Measurements from ENCODE around the gene EOLA1.
"Not testable (repeated sequence)": the region's sequence is repeated elsewhere in the genome, so short reads cannot be mapped to it uniquely, and the experiment has no call there.

The EOLA1 gene

DNA sequence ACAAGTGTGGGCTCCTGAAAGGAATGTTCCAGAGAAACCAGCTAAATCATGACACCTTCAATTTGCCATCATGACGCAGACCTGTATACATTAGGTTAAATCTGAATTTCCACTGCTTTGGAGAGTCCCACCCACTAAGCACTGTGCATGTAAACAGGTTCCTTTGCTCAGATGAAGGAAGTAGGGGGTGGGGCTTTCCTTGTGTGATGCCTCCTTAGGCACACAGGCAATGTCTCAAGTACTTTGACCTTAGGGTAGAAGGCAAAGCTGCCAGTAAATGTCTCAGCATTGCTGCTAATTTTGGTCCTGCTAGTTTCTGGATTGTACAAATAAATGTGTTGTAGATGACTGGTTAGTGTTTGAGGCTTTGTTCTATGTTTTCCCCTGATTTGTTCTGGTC is 6.2 kb downstream of the EOLA1 start:
- not testable (repeated sequence) for DNase-seq

DNA sequence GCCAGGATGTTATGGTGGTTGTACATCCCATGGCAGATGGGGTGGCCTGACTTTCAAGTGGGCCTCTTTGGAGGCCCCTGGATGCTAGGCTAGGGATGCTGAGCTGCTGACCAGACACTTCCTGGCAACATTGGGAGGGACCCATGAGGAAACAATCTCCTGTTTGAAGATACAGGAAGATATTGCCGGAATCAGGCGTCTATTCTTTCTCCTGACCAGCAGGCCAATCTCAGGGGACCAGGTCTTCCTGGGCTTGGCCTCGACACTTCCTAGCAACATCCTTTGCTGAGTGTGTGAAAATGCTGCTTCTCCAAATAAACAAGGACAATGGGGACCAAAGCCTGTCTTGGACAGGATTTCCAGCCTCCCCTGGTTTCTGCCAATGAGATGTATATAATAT is 7.0 kb downstream of the EOLA1 start:
- not testable (repeated sequence) for DNase-seq

DNA sequence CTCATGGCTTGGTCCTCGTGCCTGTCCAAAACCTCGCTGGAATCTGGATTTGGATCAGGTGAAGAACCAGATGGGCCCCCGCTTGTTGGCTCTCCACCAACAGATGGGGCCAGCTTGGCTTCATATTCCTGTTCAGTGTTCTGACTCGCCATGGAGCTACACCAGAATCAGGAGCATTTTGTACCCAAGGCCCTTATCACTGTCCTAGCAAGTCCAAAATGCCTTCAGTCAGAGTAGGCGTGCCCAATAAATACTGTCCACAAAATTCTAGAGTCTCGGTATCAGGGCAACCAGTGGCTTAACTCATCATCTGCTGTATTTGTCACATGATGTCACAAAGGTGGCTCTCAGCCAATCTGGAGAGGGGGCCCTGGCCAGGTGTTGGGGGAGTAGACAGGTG is 8.9 kb downstream of the EOLA1 start, which contains the start of gene HSFX3:
TSS of gene HSFX3 (minus strand) at position 224 of the 400 bp plus-strand sequence. CDS start at position 152, 72 bp downstream.
- not testable (repeated sequence) for DNase-seq

DNA sequence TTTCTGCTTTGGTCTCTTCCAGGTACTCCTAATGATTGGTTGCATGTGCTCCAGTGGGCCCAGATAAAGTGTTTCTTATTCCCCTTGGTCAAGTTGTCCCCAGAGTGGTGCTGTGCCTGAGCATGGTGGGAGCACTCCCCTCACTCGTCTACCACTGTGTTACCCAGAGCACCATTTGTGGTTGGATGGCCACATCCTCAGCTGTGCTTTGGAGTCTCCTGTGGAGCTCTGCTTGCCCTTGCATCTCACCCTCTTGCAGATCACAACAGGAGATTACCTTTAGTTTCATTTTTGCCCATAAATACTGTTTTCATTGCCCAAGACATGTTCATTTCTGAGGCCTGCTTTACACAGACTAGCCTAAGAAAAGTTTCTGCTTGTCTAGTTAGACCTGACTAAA is 9.6 kb downstream of the EOLA1 start:
- not testable (repeated sequence) for DNase-seq

DNA sequence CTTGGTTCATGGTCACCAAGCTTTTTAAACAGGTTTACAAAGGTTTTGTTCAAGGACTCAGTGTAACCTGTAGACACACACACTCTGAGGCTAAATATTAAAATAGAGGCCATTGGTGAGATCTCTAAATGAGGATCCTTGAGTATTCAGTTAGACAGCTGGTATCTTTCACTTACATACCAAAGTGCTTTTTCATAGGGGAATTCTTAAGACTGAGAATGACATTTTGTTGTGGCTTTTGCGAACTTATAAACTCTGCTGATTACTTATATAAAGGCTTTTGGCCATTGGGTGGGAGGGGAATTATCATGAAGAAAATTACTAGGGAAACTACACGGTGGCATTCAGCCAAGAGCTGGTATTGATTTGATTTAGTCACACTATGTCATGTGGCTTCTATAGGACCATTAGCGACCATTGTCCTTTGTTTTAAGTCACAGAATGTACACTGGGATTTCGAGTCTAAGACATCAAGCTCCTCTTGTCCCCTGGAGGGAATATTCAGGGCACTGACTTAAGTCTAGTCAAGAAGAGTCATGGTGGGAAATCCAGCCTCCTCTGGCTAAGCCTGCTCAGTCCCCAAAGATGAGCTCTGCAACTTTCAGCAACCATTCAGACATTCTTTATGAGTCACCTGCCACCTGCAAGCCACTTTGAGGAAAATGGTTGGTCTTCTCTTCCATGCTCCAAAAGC is 10.6 kb downstream of the EOLA1 start:
- DNase-seq: not testable (repeated sequence)

DNA sequence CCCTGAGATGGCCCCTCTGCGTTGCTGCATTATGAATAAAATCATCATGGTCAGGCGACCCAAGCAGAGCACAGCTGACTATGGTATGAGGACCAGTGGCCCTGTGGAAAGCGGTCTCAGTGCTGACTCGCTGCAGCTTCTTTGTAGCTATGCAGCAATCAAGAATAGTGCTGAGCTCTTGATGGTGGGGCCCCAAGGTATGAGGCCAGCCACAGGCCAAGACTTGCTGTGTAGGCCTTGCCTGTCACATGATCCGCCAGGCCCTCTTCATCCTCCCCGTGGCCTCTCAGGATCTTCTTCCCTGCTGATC is 11.1 kb downstream of the EOLA1 start:
- not testable (repeated sequence) for DNase-seq

DNA sequence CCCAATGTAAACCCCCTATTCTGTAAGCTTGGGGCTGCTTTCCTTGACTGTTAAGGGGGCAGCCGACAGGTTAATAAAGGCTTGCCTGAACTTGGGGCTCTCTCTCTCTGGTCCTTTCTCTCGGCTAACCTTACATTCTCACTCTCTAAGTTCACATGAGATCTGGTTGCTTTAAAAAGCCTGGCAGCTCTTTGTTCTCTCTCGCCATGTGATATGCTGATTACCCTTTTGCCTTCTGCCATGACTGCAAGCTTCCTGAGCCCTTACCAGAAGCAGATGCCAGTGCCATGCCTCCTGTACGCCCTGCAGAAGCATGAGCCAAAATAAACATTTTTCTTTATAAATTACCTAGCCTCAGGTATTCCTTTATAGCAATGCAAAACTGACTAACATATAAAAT is 14.4 kb downstream of the EOLA1 start:
- not testable (repeated sequence) for DNase-seq

DNA sequence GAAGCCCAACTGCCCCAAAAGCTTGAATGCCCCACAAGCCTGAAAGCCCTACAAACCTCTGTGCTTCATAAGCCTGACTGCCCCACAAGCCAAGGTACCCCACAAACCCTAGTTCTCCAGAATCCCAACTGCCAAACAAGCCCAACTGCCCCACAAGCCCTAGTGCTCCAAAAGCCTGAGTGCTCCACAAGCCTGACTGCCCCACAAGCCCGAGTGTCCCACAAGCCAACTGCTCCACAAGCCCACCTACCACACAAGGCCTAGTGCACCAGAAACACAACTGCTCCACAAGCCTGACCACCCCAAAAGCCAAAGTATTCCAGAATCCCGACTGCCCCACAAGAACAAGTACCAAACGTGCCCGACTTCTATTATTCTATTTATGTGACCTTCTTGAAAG is 22.5 kb downstream of the EOLA1 start:
- no peak for DNase-seq

DNA sequence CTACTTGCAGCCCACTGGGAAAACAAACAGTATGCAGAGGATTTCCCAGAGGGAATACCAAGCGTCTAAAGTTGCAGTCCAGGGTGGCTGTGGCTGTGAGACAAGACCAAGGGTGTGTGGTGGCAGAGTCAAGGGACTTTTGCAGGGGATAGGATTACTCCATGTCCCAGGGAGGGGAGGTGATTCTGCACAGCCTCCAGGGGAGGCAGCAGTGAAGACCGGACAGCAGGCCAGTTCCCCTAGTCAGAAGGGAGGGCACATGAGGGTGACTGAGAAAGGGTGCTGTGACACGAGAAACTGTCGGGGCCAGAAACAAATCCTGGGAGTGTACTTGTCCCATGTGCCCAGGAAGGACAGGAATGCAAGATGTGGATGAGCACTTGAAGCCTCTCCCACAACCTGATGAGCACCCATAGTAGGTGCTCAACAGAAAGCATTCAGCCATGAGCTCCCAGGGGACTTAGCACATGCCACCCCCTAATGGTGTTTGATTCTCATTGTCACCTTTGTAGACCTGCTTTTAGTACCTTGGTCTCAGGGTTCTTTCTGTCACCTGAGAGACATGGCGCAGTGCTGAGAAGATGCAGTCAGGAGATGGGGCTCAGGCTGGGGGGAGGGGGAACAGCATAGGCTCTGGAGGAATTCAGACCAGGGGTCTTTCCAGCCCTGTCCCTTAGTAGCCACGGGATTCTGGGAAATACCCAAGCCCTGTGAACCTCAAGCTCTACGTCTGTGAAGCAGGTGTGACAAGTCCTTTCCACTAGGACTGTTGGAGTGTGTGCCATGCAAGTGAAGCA is 27.0 kb downstream of the EOLA1 start:
- no peak for DNase-seq

DNA sequence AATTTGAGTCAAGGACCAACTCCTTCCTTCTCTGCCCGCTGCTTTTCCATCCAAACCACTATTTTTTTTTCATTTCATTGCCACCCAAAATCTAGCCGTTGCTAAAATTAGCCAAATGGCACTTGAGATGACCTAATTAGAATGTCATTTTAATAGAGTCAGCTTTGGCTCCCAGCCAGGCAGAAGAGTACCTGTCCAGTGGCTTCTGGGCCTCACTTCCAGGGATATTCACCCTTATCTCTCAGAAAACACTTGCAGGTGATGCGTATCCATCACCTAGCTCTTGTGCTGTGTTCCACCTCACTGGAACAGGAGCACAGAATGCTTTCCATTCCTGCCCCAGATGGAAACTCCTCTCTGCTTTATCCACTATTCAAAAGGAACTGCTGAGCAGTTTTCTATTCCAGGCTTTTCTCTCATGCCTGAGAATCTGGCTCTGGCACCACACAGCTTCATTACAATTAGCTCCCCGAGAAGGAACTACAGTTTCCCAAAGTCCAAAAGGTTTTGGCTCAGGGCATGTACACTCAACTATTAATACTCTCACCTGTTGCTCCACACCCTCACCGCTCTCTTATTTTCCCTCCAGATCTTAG is 28.0 kb downstream of the EOLA1 start:
- no peak for DNase-seq

DNA sequence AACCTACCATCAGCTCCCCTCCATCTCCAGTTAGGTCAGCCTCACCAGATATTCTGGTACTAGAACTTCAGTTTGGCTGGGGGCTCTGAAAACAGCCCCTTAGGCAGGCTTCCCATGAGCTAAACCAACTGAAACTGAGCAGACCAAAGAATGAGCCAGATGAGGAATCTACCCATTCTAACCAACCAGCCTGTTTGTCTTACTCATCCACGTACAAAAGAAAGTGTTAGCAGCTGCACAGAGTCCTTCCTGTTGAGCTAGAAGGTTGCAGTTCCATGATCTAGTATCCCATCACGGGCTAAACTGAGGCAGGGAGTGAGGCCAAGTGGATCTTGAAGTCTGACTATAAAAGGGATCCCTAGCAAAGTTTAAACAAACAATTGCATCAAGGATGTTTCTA is 29.0 kb downstream of the EOLA1 start:
- no peak for DNase-seq

DNA sequence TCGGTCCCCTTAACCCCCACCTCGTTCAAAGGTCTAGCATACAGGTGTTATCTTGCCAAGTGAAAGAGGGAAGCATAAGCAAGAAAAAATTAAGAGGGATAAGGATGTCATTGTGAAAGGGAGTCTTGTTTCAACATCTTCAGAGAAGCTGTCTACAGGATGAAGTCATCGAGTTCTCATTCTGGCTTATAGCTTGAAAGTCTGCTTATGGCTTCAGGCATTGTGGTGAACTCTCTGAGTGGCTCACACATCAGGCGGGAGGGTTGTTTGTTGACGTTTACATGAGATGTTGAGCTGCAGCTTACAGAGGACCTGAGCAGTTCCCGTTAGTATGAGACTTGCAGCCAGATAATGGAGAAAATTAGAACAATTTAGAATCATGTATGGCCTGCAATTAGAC is 29.9 kb downstream of the EOLA1 start:
- no peak for DNase-seq

DNA sequence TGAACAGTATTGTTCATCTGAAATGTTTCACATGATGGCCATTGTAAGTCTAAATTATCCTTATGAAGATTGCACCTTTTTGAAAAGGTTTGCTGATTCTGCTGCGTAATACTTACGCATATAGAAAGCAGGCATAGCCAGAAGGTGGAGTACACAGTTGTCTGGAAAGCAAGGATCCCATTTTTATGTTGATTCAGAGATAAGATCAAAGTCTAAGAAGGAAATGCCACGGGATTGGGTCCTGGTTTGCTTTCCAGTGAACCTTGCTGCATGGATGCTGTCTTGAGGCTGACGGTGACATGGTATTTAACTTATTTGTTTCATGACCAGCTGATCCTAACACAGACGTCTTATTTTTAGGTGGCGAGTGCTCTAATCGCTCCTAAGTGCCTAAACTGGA is 31.0 kb downstream of the EOLA1 start:
- DNase-seq: no peak

DNA sequence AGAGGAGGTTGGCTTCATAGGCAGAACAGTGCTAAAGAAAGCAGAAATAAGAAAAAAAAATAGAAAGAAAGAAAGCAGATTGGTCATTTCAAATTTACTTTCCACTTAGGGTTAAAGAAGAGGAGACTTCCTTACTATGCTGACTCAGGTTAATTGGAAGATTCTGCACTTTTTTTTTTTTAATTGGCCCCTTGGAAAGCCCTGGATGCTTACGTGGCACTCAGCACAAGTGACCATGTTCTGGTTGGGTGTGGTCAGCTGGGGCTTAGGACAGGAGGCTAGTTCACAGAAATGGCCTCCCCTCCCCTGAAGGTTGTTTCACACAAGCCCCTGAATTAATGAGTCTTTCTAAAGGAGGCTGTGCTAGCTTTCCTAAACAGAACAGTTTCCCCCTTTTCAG is 31.9 kb downstream of the EOLA1 start:
- no peak for DNase-seq

DNA sequence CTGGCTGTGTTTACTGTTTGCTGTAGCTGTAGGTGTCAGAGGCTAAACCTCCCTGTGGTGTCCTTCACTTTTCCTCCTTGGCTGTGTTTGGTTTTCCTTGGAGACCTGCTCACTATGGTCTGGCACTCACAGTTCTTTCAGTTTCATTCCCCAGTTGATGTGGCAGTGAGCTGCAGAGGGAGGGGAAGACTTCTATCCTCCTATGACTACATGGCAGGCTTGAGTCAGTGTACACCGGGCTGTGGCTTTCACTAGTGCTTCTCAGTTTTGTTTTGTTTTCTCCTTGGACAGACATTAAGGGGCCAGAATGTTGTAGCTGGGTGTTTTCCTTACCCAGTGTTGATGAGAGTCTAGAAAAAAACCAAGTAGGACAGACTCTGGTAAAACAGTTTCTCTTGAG is 32.6 kb downstream of the EOLA1 start:
- DNase-seq: not testable (repeated sequence)

DNA sequence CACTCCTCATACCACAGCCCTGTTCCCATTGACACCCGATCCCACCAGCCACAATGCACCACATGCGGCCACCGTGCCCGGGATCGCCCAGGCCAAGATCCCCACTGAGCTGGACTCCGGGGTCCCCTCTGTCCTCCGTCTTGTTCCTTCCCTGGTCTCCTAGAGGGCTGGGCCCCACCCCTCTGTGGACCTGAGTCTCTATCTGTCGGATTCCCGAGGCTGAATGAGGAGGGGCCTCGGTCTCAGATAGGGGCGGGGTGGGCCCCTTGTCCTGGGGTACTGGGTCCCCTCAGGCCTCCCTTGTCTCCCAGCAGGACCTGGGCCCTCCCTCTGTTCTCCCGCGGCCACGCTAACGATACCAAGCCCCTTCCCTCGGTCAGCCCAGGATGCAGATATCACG is 44.8 kb downstream of the EOLA1 start:
- not testable (repeated sequence) for DNase-seq

DNA sequence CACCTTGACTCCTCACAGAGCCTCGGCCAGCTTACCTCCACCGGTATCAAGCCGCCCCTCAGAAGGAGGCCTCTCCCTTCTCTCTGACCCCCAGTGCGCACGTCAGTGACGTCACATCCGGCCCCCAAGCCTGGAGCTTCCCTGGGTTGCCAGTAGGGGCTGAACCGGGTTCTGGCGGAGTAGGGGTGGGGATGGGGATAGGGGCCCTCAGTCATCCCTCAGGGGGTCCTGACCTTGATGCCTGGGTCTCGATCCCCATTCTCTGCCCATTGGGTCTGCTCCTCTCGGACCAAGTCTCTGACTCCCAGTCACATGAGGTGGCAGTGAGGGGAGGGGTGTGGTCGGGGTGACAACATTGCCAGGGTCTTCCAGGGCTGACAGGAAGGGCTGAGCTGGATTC is 46.5 kb downstream of the EOLA1 start, which contains the start of gene MAGEA9B:
TSS of gene MAGEA9B (minus strand) at position 101 of the 400 bp plus-strand sequence. CDS start 4,280 bp downstream, outside the sequence.
- DNase-seq: not testable (repeated sequence)

DNA sequence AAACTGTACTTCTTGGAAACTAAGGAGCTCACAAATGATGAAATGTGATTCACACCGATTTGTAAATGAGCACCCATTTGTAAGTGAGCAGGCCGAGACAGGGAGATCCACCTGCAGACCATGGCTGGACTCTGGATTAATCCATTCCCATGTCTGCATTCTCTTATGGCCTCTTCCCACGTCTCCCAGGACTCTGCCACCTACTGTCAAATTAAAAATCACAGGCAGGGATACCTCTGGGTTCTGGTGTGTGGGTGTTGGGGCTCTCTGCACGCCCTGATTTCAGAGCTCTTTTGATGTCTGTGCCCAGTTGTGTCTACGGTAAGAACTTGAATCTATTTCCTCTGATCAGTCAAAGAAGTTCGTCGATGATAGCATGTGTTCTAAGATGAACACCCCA is 50.2 kb downstream of the EOLA1 start:
- DNase-seq: not testable (repeated sequence)

DNA sequence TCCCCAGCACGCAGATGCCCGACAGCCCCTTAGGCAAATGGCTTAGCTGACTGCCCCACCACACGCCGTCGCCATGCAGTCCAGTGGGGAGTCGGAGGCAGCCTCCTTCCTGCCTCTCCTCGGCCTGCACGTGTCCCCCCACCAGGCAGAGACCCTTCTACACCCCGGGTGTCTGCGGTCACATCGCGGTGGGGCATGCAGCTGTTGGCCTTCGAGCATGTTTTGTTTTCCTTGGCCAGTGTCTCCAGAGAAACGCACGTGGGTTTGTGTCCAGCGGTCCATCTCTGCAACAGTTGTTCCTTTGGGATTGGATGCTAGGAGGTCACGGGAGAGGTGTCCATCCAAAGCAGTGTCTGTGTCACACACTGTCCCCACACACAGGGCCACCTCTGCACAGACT is 54.4 kb downstream of the EOLA1 start, which contains the start of gene HSFX2:
TSS of gene HSFX2 (minus strand) at position 101 of the 400 bp plus-strand sequence. CDS start 614 bp downstream, outside the sequence.
- not testable (repeated sequence) for DNase-seq

DNA sequence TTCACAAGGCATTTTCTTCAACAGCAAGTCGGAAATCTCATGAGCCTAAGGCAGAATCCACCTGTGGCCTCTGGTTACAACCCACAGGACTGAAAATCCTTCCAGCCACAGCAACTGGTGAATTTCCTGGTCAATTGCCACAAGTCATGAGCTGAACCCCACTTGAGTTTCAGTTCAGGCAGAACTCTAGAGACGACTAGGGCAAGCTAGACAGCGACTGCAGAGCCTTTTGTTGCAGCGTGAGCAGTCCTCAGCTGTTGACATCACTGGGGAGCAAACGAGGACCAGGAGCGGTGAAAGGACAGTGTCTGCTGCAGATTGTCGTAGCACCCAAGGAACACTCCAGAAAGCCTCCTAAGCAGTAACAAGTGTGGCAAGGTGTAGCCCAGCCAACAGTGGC is 55.1 kb downstream of the EOLA1 start:
- DNase-seq: not testable (repeated sequence)
